Measurements from ENCODE around the gene SNRNP25.

DNA sequence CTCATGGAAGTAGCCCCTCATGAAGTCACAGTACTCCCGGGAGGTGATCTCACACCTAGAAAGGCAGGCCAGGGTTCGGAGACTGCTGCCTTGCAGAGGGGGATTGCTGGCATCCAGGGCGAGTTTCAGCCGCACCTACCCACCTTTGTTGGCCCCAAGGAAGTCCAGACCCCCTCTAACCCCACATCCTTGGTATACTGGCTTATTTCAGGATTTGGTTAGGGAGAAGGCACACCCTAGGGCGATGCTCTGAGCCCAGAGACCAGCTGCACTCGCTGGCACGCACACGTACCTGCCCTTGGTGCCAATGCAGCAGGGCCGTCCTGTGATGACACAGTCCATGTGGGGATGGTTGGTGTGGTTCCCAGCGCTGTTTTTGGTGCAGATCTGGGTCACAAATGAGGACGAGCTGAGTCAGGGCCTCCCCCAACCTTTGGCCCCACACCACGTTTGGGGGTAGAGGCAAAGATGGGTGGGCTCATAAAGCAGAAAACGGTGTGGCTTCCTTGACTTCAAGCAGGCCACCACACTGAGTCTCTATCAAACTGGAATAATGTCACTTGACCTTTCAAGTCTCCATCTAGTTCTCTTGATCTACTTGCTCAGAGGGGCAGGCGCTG is 5.9 kb downstream of the SNRNP25 start:
- TF ChIP-seq BHLHE40 (IDR thresholded peaks at IDR 0.05; ENCODE audit: borderline replicate concordance) (no peak), SUZ12 (IDR thresholded peaks at IDR 0.05) (no peak), CTBP1 (IDR thresholded peaks at IDR 0.05; ENCODE audit: borderline replicate concordance) (no peak), FOXM1 (IDR thresholded peaks at IDR 0.05; ENCODE audit: borderline replicate concordance) (no peak)
- TF ChIP-seq, protein P1, sequence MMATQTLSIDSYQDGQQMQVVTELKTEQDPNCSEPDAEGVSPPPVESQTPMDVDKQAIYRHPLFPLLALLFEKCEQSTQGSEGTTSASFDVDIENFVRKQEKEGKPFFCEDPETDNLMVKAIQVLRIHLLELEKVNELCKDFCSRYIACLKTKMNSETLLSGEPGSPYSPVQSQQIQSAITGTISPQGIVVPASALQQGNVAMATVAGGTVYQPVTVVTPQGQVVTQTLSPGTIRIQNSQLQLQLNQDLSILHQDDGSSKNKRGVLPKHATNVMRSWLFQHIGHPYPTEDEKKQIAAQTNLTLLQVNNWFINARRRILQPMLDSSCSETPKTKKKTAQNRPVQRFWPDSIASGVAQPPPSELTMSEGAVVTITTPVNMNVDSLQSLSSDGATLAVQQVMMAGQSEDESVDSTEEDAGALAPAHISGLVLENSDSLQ (IDR thresholded peaks at IDR 0.05), result no peak
